Measurements from ENCODE around the gene CHADL.

Gene CHADL

GRCh38 chr22:41237707-41238569 is 2.8 kb downstream of the CHADL start:
- no peak overlapping the region for H3K27ac ChIP-seq
- TF ChIP-seq CTCF (conservative IDR thresholded peaks at IDR 0.05) (no peak; the same call in 1 of the 2 replicates), ZFX (IDR thresholded peaks at IDR 0.05) (peak; percentile 32; the same call in 1 of the 2 replicates)

- no peak overlapping the region for H3K27ac ChIP-seq
These were observed 3.6 kb downstream of the CHADL start for GRCh38 chr22:41237036-41237706.

GRCh38 chr22:41234815-41235695 is 5.7 kb downstream of the CHADL start:
- no peak for TF ChIP-seq CTCF (conservative IDR thresholded peaks at IDR 0.05)
- no peak for TF ChIP-seq ZFX (IDR thresholded peaks at IDR 0.05)
- no peak overlapping the region for H3K27ac ChIP-seq

More at GRCh38 chr22:41237036-41237706, 3.6 kb downstream of the CHADL start:
- no peak for TF ChIP-seq ZFX (IDR thresholded peaks at IDR 0.05)
- TF ChIP-seq CTCF (conservative IDR thresholded peaks at IDR 0.05): no peak

GRCh38 chr22:41231369-41231768 is 9.4 kb downstream of the CHADL start:
- no peak for TF ChIP-seq ZFX (IDR thresholded peaks at IDR 0.05)
- no peak for TF ChIP-seq CTCF (conservative IDR thresholded peaks at IDR 0.05)
- H3K27ac ChIP-seq: no peak overlapping the region

GRCh38 chr22:41230401-41230785 is 10.3 kb downstream of the CHADL start:
- no peak overlapping the region for H3K27ac ChIP-seq

GRCh38 chr22:41229730-41230400 is 10.9 kb downstream of the CHADL start:
- TF ChIP-seq CTCF (conservative IDR thresholded peaks at IDR 0.05) (no peak), ZFX (IDR thresholded peaks at IDR 0.05) (no peak)
- H3K27ac ChIP-seq: no peak overlapping the region

More at GRCh38 chr22:41230401-41230785, 10.3 kb downstream of the CHADL start:
- no peak for TF ChIP-seq ZFX (IDR thresholded peaks at IDR 0.05)
- TF ChIP-seq CTCF (conservative IDR thresholded peaks at IDR 0.05): no peak
